GM21367 (cell line): ENCODE data around the gene ADARB1.

Experiments
- ATAC-seq: cut with Tn5 transposase; IDR thresholded peaks from one replicate; pipeline ENCODE4 v1.9.1; 2021; ENCODE audit not compliant: unreplicated experiment

The ADARB1 gene

DNA sequence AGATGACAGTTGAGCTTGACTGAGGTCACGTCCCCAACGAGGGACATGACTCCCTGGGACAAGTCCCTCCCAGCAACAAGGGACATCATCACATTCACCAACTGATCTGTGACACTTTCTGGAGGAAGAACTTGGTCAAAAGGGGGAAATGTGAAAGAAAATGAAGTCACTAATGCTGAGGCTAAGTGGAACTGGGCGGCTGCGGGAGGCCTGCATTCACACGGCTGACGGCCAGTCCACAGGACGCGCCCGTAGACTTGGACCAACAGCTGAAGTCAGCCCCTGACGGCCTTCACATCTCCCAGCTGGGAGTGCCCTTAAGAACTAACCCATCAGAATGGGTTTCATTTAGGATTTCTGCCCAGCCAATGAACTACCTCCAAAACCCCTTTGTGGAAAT lies 186.7 kb downstream of the ADARB1 start:
- ATAC-seq, result no peak

GRCh38 chr21:45262041-45262581 lies 187.7 kb downstream of the ADARB1 start:
- no peak for ATAC-seq

DNA sequence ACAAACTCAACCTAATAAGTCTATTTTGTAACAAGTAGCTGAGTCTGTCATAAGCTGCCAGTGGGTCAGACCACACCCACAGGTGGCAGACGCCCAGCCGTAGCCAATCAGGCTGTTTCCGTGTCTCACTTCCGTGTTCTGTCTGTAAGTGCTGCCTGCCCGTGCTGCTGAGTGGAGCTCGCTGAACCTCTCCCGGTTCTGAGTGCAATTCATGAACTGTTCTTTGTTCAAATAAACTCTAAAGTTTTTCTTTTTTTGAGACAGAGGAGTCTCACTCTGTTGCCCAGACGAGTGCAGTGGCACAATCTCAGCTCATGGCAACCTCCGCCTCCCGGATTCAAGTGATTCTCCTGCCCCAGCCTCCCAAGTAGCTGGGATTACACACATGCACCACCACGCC lies 188.2 kb downstream of the ADARB1 start:
- ATAC-seq, result no peak

DNA sequence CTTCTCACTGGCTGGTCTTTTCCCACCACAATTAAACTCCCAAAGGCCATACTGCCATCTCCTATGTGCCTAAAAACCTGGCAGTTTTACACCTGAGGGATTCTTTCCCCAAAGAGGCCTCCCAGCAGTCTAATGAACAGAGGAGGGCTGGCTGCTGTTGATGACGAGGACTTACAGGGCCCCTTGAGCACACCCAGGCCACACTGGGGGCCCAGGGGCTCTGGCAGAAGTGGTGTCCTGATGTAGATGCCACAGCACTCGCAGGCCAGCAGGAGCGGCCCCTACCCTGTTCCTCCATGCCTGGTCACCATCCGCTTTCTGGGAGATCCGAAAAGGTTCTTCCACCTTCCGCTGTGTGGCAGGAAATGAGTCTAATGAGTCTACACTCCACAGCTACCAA lies 189.2 kb downstream of the ADARB1 start:
- no peak for ATAC-seq

GRCh38 chr21:45264146-45264911 lies 189.9 kb downstream of the ADARB1 start:
- ATAC-seq, result no peak

DNA sequence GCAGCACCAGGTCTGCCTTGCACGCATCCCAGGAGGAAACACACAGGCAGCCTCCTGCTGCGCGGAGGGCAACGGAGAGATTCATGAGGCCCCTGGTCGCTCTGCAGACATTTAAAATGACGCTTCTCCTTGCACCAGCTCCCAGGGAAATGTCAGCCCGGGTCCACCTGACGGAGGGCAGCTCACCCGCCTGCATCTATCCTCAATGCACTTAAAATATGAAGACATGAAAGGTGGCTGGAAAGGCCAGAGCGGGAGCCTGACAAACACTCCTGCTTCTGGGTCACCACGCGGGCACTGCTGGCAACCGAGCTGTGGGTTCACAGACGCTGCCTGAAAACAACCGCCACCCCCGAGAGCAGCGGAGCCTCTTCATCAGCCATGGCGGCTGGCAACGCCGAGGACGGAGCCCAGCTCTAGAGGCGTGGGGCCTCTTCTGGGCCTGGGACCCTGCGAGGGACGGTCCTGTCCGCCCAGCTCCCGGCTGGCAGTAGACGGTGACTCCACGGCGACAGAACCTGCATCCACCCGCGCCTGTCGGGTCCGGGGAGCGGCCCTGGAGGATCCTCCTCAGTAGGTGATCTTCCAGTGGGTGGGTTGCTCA lies 190.6 kb downstream of the ADARB1 start:
- no peak for ATAC-seq

DNA sequence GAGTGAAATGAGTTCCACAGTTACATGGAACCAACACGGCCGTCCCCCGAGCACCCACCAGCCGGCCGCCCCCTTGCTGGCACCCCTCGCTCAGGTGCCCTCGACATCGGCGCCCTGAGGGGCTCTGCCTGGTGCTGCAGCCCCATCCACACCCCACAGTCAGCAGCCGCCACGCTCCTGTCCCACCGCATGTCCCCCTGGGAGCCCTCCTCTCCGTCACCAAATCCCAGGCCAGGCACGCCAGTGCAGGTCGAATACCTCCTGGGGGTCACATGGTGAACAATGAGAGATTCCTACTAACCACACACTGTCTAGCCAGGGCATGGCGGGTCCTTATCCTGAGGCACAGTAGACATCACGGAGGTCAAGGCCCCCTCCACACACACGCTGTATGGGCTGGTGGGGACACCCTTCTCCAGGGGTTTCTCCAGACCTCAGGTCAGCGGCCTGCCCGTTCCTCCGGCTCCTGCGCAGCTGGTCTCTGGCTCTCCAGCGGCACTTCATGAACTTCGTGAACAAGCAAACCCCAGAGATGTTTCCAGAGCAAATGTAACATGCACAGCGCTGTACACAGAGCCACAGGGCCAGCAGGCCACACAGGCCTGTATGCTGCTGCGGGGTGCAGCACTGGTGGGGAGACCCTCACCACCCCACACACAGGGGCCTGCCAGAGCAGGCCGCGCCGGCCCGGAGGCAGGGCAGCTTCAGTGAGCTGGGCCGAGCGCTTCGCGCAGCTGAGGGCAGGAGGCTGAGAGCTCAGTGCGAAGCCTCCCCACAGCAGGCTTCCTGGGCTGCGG lies 191.5 kb downstream of the ADARB1 start:
- ATAC-seq, result no peak

GRCh38 chr21:45266518-45267389 lies 192.4 kb downstream of the ADARB1 start:
- ATAC-seq, result no peak

- no peak for ATAC-seq
These were observed 193.0 kb downstream of the ADARB1 start for GRCh38 chr21:45267390-45267760.

GRCh38 chr21:45269861-45270260 lies 195.5 kb downstream of the ADARB1 start:
- ATAC-seq, result no peak

DNA sequence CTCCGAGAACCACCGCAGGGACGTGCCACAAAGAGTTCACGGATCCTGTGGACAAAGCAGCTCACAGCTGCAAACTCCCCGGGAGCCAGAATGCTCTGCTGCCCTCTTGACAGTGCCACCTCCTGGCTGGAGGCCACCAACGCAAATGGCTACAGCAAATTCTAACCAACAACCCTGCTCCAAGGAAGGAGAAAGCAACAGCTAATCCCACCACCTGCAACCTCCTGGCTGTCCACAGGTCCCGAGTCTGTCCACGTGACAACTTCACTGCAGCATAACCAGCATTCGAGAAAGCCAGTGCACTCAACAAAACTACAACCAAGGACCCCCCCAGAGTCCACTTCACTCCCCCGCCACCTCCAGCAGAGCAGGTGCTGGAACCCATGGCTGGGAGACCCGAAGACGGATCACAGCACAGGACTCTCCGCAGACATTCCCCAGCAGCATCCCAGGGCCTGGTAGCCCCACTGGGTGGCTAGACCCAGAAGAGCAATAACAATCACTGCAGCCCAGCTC lies 196.0 kb downstream of the ADARB1 start:
- no peak for ATAC-seq
